Astrocyte of the hippocampus (primary cell): Measurements from ENCODE around the gene COG5.
"Not testable (repeated sequence)": the region's sequence is repeated elsewhere in the genome, so short reads cannot be mapped to it uniquely, and the experiment has no call there.

ENCODE experiments used
- DNase-seq: peaks from one replicate; pipeline ENCODE4 v3.0.0; 2011; ENCODE audit warnings: low read depth, low spot score

Gene COG5

GRCh38 chr7:107228291-107228690 is 335.4 kb downstream of the COG5 start:
- no peak for DNase-seq

GRCh38 chr7:107224374-107225223 is 339.1 kb downstream of the COG5 start:
- DNase-seq, result no peak

- not testable (repeated sequence) for DNase-seq
Observed at GRCh38 chr7:107220806-107221205, 342.9 kb downstream of the COG5 start.

GRCh38 chr7:107220356-107220755 is 343.4 kb downstream of the COG5 start:
- no peak for DNase-seq

GRCh38 chr7:107219563-107220244 is 344.0 kb downstream of the COG5 start:
- no peak for DNase-seq

GRCh38 chr7:107213945-107214344 is 349.8 kb downstream of the COG5 start:
- no peak for DNase-seq

- DNase-seq, result no peak
Observed at GRCh38 chr7:107213193-107213788, 350.4 kb downstream of the COG5 start.

GRCh38 chr7:107212725-107213124 is 351.0 kb downstream of the COG5 start:
- DNase-seq, result no peak

GRCh38 chr7:107210400-107210799 is 353.3 kb downstream of the COG5 start:
- no peak for DNase-seq

GRCh38 chr7:107209565-107209964 is 354.2 kb downstream of the COG5 start:
- no peak for DNase-seq

GRCh38 chr7:107208563-107208962 is 355.2 kb downstream of the COG5 start:
- DNase-seq, result no peak

- no peak for DNase-seq
Observed at GRCh38 chr7:107208024-107208521, 355.6 kb downstream of the COG5 start.

GRCh38 chr7:107207459-107207858 is 356.3 kb downstream of the COG5 start:
- DNase-seq, result no peak

GRCh38 chr7:107206706-107207105 is 357.0 kb downstream of the COG5 start:
- DNase-seq, result no peak

GRCh38 chr7:107206136-107206535 is 357.6 kb downstream of the COG5 start:
- no peak for DNase-seq

- DNase-seq, result no peak
Observed at GRCh38 chr7:107203607-107204006, 360.1 kb downstream of the COG5 start.

GRCh38 chr7:107201795-107202450 is 361.8 kb downstream of the COG5 start:
- DNase-seq, result peak; percentile 46

- no peak for DNase-seq
Observed at GRCh38 chr7:107196834-107197610, 366.7 kb downstream of the COG5 start.

- no peak for DNase-seq
Observed at GRCh38 chr7:107194052-107194451, 369.7 kb downstream of the COG5 start.

GRCh38 chr7:107190090-107190489 is 373.6 kb downstream of the COG5 start:
- DNase-seq, result no peak

- DNase-seq, result no peak
Observed at GRCh38 chr7:107187774-107188173, 375.9 kb downstream of the COG5 start.
